K562 (cell line): ENCODE measurements around the gene C17orf78. TPM values are rescaled to one million over a fixed set of nuclear protein-coding genes. Genes with fewer than 3 reads are reported as not detected.

ENCODE experiments used
- ATAC-seq: fragments of 200-7000 bp; cut with Tn5 transposase; 3 replicates; pipeline ENCODE4 v1.9.1; 2020; ENCODE audit warnings: moderate library complexity
- BruUV-seq: library from RNA; stranded (reverse); fragments of 400-500 nt; replicated peaks from 2 replicates; lab custom pipeline; 2021; lab: Mats Ljungman, UMichigan
- CTCF ChIA-PET: fragments of 300-600 bp; formaldehyde crosslinking; extraction: SDS; loops from one replicate; lab custom pipeline; 2021; ENCODE audit warnings: low intra/inter-chr PET ratio; lab: Yijun Ruan, JAX
- POLR2A ChIA-PET: fragments of 300-600, 350-650 bp; sonication (Branson Sonifier 250); formaldehyde crosslinking; extraction: SDS; loops from one replicate; lab custom pipeline; 2021; ENCODE audit warnings: antibody characterized with exemption, inconsistent platforms; lab: Yijun Ruan, JAX
- DNase-seq, 4 experiments: peaks; one replicate each; pipeline versions ENCODE4 v3.0.0 to v3.0.0-alpha.2; 2011 to 2018; ENCODE audit warnings: low spot score in 3 of 4, mixed read lengths in 3 of 4; ENCODE audit errors: extremely low read depth in 1 of 4
- FAIRE-seq: peaks from 2 replicates; lab custom pipeline; 2011; peaks lifted over from hg19 to GRCh38; lab: Jason Lieb, UNC
- H2AFZ ChIP-seq: 2 replicates; pipeline ENCODE4 v1.6.0; 2011; ENCODE audit warnings: low read depth, low read length, control low read depth, inconsistent platforms
- H3K27ac ChIP-seq: fragments of 200-600 bp; 3 replicates; pipeline ENCODE4 v1.8.0; 2011; ENCODE audit warnings: low read depth, mild to moderate bottlenecking, control low read depth, inconsistent platforms, low read length, moderate library complexity, mixed read lengths; ENCODE audit errors: extremely low read depth
- H3K27me3 ChIP-seq, 2 experiments: fragments of 300-600 bp in 1 of 2; 2 replicates in 1 of 2; 3 replicates in 1 of 2; pipeline versions ENCODE4 v1.6.0 to v1.8.0; 2011; ENCODE audit warnings: inconsistent platforms in 2 of 2, low read length in 2 of 2, mild to moderate bottlenecking in 1 of 2, mixed read lengths in 1 of 2, moderate library complexity in 1 of 2; ENCODE audit not compliant: control insufficient read depth in 2 of 2, insufficient read depth in 2 of 2
- H3K36me3 ChIP-seq: fragments of 300-600 bp; 3 replicates; pipeline ENCODE4 v1.8.0; 2011; ENCODE audit warnings: mild to moderate bottlenecking, low read length, inconsistent platforms; ENCODE audit not compliant: control insufficient read depth, insufficient read depth
- H3K4me1 ChIP-seq, 2 experiments: fragments of 200-600 bp in 1 of 2; replicated peaks in 1 of 2; 2 replicates in 1 of 2; 3 replicates in 1 of 2; pipeline versions ENCODE4 v1.5.1 to v1.8.0; 2011; ENCODE audit warnings: inconsistent platforms in 2 of 2, low read length in 2 of 2, mild to moderate bottlenecking in 1 of 2, mixed read lengths in 1 of 2, moderate library complexity in 1 of 2; ENCODE audit not compliant: control insufficient read depth in 2 of 2, insufficient read depth in 2 of 2
- H3K4me2 ChIP-seq: 2 replicates; pipeline ENCODE4 v1.6.1; 2011; ENCODE audit warnings: low read length, control low read depth, inconsistent platforms, mixed read lengths; ENCODE audit not compliant: insufficient read depth
- H3K4me3 ChIP-seq: fragments of 200-600 bp; sonication (generic), shearing (Covaris generic); 2 replicates; pipeline ENCODE4 v1.5.1; 2016; ENCODE audit warnings: control low read depth, inconsistent platforms
- H3K79me2 ChIP-seq: fragments of 200-600 bp; 3 replicates; pipeline ENCODE4 v1.8.0; 2011; ENCODE audit warnings: low read length, inconsistent platforms; ENCODE audit not compliant: control insufficient read depth, insufficient read depth
- H3K9ac ChIP-seq, 2 experiments: 2 replicates each; pipeline versions ENCODE4 v1.6.0 to v1.6.1; 2011; ENCODE audit warnings: low read depth in 2 of 2, low read length in 2 of 2, control low read depth in 1 of 2, inconsistent platforms in 1 of 2, mild to moderate bottlenecking in 1 of 2, mixed read lengths in 1 of 2; ENCODE audit not compliant: insufficient read depth in 1 of 2
- H3K9me1 ChIP-seq: one replicate; pipeline ENCODE4 v1.6.0; 2011; ENCODE audit warnings: inconsistent platforms, mild to moderate bottlenecking, low read length, moderate library complexity; ENCODE audit not compliant: control insufficient read depth, insufficient read depth
- H3K9me3 ChIP-seq: replicated peaks from 2 replicates; pipeline ENCODE4 v1.5.1; 2011; ENCODE audit warnings: low read depth, low read length, inconsistent platforms; ENCODE audit not compliant: control insufficient read depth, insufficient read depth
- H4K20me1 ChIP-seq: replicated peaks from 2 replicates; pipeline ENCODE4 v1.6.1; 2011; ENCODE audit warnings: low read length, inconsistent platforms, mixed read lengths; ENCODE audit not compliant: control insufficient read depth, insufficient read depth
- JUNB ChIP-seq: fragments of 450-650 bp; formaldehyde crosslinking; conservative IDR thresholded peaks from 2 replicates; pipeline ENCODE4 v1.4.0; 2020; ENCODE audit warnings: mild to moderate bottlenecking
- MEF2D ChIP-seq: conservative IDR thresholded peaks from 2 replicates; pipeline ENCODE4 v1.6.1; 2016; ENCODE audit warnings: low read depth, missing genetic modification characterization, missing compliant biosample characterization
- ZBTB17 ChIP-seq: fragments of 450-650 bp; formaldehyde crosslinking; IDR thresholded peaks from 2 replicates; pipeline ENCODE4 v1.4.0; 2020; ENCODE audit warnings: mild to moderate bottlenecking
- ZNF143 ChIP-seq: sonication (generic); formaldehyde crosslinking; IDR thresholded peaks from 2 replicates; pipeline ENCODE4 v1.9.0; 2022; ENCODE audit warnings: mild to moderate bottlenecking, missing genetic modification reagents
- WGBS: fragments of 100-300 bp; shearing (Covaris generic); methylation state at CpG from one replicate; pipeline ENCODE4 v1.1.6; 2016; ENCODE audit warnings: low coverage, mixed read lengths; ENCODE audit not compliant: insufficient coverage; ENCODE audit errors: missing lambda C conversion rate; 5-methylcytosine and 5-hydroxymethylcytosine counted together
- in situ Hi-C: fragments of 300-500 bp; cut with MboI; formaldehyde crosslinking; loops from 4 replicates; pipeline ENCODE4 v1.15.0; 2018; ENCODE audit warnings: inconsistent platforms, mixed read lengths
- intact Hi-C: fragments of 100-400 bp; cut with micrococcal nuclease; formaldehyde crosslinking; loops from 2 replicates; pipeline ENCODE4 v1.14.2; 2022
- polyA plus RNA-seq, 8 experiments: library from polyadenylated mRNA; depleted of rRNA in 4 of 8; stranded (reverse) in 5 of 8; unstranded in 3 of 8; fragments of >200 nt; fragmentation: Nextera tagmentation in 2 of 8; fragmentation: Illumina TruSeq in 1 of 8; extraction: Ambion mirVana in 2 of 8; extraction: Trizol in 1 of 8; gene quantifications; 2 replicates each; pipeline versions ENCODE4 v1.2.1 to v1.2.3, GENCODE V29; 2011 to 2014; ENCODE audit warnings: inconsistent platforms in 1 of 8, missing spikeins in 1 of 8
- total RNA-seq, 7 experiments: library from RNA; depleted of rRNA in 6 of 7; stranded (reverse); fragments of >200 nt in 6 of 7; fragmentation: Illumina TruSeq in 2 of 7; extraction: Trizol in 2 of 7; gene quantifications; 2 replicates each; pipeline versions ENCODE4 v1.2.1 to v1.2.3, GENCODE V29; 2011 to 2021; ENCODE audit warnings: low replicate concordance in 1 of 7
- TF ChIP-seq, protein P1 (sequence below): fragments of 450-650 bp; IDR thresholded peaks from 2 replicates; pipeline ENCODE4 v1.6.1; 2017; ENCODE audit warnings: antibody characterized with exemption, mild to moderate bottlenecking
- TF ChIP-seq, protein P2 (sequence below): fragments of 450-650 bp; IDR thresholded peaks from 2 replicates; pipeline ENCODE4 v1.6.1; 2016; ENCODE audit warnings: mild to moderate bottlenecking, moderate library complexity

C17orf78 gene
- total and polyA plus RNA-seq, 9 of the 15 experiments (the other 6 are each of a cell fraction or from before 2014, with no cell fraction given): not detected

DNA sequence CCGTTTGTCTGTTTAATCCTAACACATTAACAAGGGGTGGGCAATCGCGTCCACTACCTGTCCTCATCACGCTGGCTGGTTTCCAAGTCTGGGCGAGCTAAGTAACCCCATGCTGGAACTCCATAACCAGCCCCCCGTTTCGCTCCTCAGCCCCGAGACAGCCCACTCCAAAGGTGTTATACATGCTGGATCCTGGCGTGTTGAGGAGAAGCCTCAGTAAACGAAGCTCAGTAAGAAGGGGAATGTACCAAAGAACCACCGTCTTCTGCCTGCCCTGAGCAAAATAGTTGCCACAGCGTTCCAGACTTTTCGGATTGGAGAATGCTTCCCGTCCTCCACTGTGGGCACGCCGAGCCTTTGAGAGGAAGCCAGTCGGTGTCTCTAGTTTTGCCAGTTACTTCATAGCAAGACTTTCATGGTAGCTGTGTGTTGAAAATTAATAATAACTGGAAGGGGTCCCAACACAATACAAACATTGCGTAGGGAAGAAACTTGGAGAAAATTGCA, 16.1 kb upstream of the C17orf78 start:
- peak overlapping the region; percentile 99 for H3K4me3 ChIP-seq
- no peaks in the 10 kb centered on the region for H3K9me1 ChIP-seq
- TSS peak; percentile 96 for BruUV-seq
- ChIA-PET CTCF (no interaction called here), POLR2A (interaction anchor here (0.6 to 1.7 kb wide), 5 partner anchors 14 to 164 kb away, joined by 3 to 5 read pairs (median 4); partner anchors contain the start of gene C17orf78)
- peak overlapping the region; percentile 91 for H3K4me2 ChIP-seq
- no peaks in the 10 kb centered on the region for H3K9me3 ChIP-seq
- no peaks in the 10 kb centered on the region for H4K20me1 ChIP-seq
- 22% methylated on average over 18 of the region's 18 CpGs for WGBS
- H3K9ac ChIP-seq: peak overlapping the region; percentile 85 to 92
- H2AFZ ChIP-seq: peak overlapping the region; percentile 92
- H3K36me3 ChIP-seq: peaks cover 12% of the 10 kb centered on the region; the same call in 1 of the 3 replicates
- H3K79me2 ChIP-seq: peaks cover 45% of the 10 kb centered on the region
- FAIRE-seq: no peak
- peaks cover 14 to 18% of the 10 kb centered on the region in 2 experiments for H3K4me1 ChIP-seq
- H3K27me3 ChIP-seq: no peaks in the 10 kb centered on the region
- peak; percentile 1; the same call in 2 of the 3 replicates for ATAC-seq
- DNase-seq: no peak
- peak overlapping the region; percentile 97 for H3K27ac ChIP-seq
- in situ Hi-C loops: no loop called here
- intact Hi-C loops: loop anchor here (10.0 kb wide), 1 partner anchor 75 kb away; no protein-coding TSS in a partner anchor
- TF ChIP-seq MEF2D: 0 out of 2 replicates have a peak, but pooled peaks have one; percentile 32
- 0 out of 2 replicates have a peak, but pooled peaks have one; percentile 53 for TF ChIP-seq ZBTB17
- TF ChIP-seq ZNF143 (CRISPR knock-in tag): no peak
- TF ChIP-seq, protein P1, sequence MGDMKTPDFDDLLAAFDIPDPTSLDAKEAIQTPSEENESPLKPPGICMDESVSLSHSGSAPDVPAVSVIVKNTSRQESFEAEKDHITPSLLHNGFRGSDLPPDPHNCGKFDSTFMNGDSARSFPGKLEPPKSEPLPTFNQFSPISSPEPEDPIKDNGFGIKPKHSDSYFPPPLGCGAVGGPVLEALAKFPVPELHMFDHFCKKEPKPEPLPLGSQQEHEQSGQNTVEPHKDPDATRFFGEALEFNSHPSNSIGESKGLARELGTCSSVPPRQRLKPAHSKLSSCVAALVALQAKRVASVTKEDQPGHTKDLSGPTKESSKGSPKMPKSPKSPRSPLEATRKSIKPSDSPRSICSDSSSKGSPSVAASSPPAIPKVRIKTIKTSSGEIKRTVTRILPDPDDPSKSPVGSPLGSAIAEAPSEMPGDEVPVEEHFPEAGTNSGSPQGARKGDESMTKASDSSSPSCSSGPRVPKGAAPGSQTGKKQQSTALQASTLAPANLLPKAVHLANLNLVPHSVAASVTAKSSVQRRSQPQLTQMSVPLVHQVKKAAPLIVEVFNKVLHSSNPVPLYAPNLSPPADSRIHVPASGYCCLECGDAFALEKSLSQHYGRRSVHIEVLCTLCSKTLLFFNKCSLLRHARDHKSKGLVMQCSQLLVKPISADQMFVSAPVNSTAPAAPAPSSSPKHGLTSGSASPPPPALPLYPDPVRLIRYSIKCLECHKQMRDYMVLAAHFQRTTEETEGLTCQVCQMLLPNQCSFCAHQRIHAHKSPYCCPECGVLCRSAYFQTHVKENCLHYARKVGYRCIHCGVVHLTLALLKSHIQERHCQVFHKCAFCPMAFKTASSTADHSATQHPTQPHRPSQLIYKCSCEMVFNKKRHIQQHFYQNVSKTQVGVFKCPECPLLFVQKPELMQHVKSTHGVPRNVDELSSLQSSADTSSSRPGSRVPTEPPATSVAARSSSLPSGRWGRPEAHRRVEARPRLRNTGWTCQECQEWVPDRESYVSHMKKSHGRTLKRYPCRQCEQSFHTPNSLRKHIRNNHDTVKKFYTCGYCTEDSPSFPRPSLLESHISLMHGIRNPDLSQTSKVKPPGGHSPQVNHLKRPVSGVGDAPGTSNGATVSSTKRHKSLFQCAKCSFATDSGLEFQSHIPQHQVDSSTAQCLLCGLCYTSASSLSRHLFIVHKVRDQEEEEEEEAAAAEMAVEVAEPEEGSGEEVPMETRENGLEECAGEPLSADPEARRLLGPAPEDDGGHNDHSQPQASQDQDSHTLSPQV: peak; percentile 98
- TF ChIP-seq, protein P2, sequence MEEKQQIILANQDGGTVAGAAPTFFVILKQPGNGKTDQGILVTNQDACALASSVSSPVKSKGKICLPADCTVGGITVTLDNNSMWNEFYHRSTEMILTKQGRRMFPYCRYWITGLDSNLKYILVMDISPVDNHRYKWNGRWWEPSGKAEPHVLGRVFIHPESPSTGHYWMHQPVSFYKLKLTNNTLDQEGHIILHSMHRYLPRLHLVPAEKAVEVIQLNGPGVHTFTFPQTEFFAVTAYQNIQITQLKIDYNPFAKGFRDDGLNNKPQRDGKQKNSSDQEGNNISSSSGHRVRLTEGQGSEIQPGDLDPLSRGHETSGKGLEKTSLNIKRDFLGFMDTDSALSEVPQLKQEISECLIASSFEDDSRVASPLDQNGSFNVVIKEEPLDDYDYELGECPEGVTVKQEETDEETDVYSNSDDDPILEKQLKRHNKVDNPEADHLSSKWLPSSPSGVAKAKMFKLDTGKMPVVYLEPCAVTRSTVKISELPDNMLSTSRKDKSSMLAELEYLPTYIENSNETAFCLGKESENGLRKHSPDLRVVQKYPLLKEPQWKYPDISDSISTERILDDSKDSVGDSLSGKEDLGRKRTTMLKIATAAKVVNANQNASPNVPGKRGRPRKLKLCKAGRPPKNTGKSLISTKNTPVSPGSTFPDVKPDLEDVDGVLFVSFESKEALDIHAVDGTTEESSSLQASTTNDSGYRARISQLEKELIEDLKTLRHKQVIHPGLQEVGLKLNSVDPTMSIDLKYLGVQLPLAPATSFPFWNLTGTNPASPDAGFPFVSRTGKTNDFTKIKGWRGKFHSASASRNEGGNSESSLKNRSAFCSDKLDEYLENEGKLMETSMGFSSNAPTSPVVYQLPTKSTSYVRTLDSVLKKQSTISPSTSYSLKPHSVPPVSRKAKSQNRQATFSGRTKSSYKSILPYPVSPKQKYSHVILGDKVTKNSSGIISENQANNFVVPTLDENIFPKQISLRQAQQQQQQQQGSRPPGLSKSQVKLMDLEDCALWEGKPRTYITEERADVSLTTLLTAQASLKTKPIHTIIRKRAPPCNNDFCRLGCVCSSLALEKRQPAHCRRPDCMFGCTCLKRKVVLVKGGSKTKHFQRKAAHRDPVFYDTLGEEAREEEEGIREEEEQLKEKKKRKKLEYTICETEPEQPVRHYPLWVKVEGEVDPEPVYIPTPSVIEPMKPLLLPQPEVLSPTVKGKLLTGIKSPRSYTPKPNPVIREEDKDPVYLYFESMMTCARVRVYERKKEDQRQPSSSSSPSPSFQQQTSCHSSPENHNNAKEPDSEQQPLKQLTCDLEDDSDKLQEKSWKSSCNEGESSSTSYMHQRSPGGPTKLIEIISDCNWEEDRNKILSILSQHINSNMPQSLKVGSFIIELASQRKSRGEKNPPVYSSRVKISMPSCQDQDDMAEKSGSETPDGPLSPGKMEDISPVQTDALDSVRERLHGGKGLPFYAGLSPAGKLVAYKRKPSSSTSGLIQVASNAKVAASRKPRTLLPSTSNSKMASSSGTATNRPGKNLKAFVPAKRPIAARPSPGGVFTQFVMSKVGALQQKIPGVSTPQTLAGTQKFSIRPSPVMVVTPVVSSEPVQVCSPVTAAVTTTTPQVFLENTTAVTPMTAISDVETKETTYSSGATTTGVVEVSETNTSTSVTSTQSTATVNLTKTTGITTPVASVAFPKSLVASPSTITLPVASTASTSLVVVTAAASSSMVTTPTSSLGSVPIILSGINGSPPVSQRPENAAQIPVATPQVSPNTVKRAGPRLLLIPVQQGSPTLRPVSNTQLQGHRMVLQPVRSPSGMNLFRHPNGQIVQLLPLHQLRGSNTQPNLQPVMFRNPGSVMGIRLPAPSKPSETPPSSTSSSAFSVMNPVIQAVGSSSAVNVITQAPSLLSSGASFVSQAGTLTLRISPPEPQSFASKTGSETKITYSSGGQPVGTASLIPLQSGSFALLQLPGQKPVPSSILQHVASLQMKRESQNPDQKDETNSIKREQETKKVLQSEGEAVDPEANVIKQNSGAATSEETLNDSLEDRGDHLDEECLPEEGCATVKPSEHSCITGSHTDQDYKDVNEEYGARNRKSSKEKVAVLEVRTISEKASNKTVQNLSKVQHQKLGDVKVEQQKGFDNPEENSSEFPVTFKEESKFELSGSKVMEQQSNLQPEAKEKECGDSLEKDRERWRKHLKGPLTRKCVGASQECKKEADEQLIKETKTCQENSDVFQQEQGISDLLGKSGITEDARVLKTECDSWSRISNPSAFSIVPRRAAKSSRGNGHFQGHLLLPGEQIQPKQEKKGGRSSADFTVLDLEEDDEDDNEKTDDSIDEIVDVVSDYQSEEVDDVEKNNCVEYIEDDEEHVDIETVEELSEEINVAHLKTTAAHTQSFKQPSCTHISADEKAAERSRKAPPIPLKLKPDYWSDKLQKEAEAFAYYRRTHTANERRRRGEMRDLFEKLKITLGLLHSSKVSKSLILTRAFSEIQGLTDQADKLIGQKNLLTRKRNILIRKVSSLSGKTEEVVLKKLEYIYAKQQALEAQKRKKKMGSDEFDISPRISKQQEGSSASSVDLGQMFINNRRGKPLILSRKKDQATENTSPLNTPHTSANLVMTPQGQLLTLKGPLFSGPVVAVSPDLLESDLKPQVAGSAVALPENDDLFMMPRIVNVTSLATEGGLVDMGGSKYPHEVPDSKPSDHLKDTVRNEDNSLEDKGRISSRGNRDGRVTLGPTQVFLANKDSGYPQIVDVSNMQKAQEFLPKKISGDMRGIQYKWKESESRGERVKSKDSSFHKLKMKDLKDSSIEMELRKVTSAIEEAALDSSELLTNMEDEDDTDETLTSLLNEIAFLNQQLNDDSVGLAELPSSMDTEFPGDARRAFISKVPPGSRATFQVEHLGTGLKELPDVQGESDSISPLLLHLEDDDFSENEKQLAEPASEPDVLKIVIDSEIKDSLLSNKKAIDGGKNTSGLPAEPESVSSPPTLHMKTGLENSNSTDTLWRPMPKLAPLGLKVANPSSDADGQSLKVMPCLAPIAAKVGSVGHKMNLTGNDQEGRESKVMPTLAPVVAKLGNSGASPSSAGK: peak; percentile 95
- TF ChIP-seq JUNB (CRISPR knock-in tag): no peak
